Measurements from ENCODE around the gene WDR59.
"Not testable (repeated sequence)": the region's sequence is repeated elsewhere in the genome, so short reads cannot be mapped to it uniquely, and the experiment has no call there.

WDR59 gene

GRCh38 chr16:74922150-74923138, 62.5 kb downstream of the WDR59 start:
- H3K4me3 ChIP-seq (ENCODE audit: low read depth, low read length) = no peak overlapping the region
- no peak for DNase-seq (ENCODE audit: low read depth)

- no peak for DNase-seq (ENCODE audit: low read depth)
- no peak overlapping the region for H3K4me3 ChIP-seq (ENCODE audit: low read depth, low read length)
Observed at GRCh38 chr16:74921051-74921450, 63.9 kb downstream of the WDR59 start.

GRCh38 chr16:74909665-74910064, 75.3 kb downstream of the WDR59 start:
- no peak for DNase-seq (ENCODE audit: low read depth)
- no peak overlapping the region for H3K4me3 ChIP-seq (ENCODE audit: low read depth, low read length)

- not testable (repeated sequence) for H3K4me3 ChIP-seq (ENCODE audit: low read depth, low read length); DNase-seq (ENCODE audit: low read depth)
Observed at GRCh38 chr16:74908759-74909158, 76.2 kb downstream of the WDR59 start.

GRCh38 chr16:74903901-74904678, 80.8 kb downstream of the WDR59 start:
- no peak for DNase-seq (ENCODE audit: low read depth)
- no peak overlapping the region for H3K4me3 ChIP-seq (ENCODE audit: low read depth, low read length)

GRCh38 chr16:74903120-74903519, 81.8 kb downstream of the WDR59 start:
- no peak overlapping the region for H3K4me3 ChIP-seq (ENCODE audit: low read depth, low read length)
- no peak for DNase-seq (ENCODE audit: low read depth)

- DNase-seq (ENCODE audit: low read depth) = no peak
- H3K4me3 ChIP-seq (ENCODE audit: low read depth, low read length) = no peak overlapping the region
Observed at GRCh38 chr16:74902161-74902560, 82.8 kb downstream of the WDR59 start.

- H3K4me3 ChIP-seq (ENCODE audit: low read depth, low read length) = no peak overlapping the region
- no peak for DNase-seq (ENCODE audit: low read depth)
Observed at GRCh38 chr16:74901606-74902005, 83.3 kb downstream of the WDR59 start.

- DNase-seq (ENCODE audit: low read depth) = no peak
- H3K4me3 ChIP-seq (ENCODE audit: low read depth, low read length) = no peak overlapping the region
Observed at GRCh38 chr16:74899816-74900215, 85.1 kb downstream of the WDR59 start.

GRCh38 chr16:74898659-74899058, 86.3 kb downstream of the WDR59 start:
- H3K4me3 ChIP-seq (ENCODE audit: low read depth, low read length) = no peak overlapping the region
- no peak for DNase-seq (ENCODE audit: low read depth)

GRCh38 chr16:74896389-74897370, 88.2 kb downstream of the WDR59 start:
- DNase-seq (ENCODE audit: low read depth) = peak; percentile 4
- no peak overlapping the region for H3K4me3 ChIP-seq (ENCODE audit: low read depth, low read length)

- no peak overlapping the region for H3K4me3 ChIP-seq (ENCODE audit: low read depth, low read length)
- DNase-seq (ENCODE audit: low read depth) = no peak
Observed at GRCh38 chr16:74893541-74893940, 91.4 kb downstream of the WDR59 start.

GRCh38 chr16:74892574-74893461, 92.1 kb downstream of the WDR59 start:
- H3K4me3 ChIP-seq (ENCODE audit: low read depth, low read length) = no peak overlapping the region
- no peak for DNase-seq (ENCODE audit: low read depth)

GRCh38 chr16:74888888-74889287, 96.0 kb downstream of the WDR59 start:
- DNase-seq (ENCODE audit: low read depth) = no peak
- no peak overlapping the region for H3K4me3 ChIP-seq (ENCODE audit: low read depth, low read length)

GRCh38 chr16:74888232-74888862, 96.6 kb downstream of the WDR59 start:
- no peak overlapping the region for H3K4me3 ChIP-seq (ENCODE audit: low read depth, low read length)
- DNase-seq (ENCODE audit: low read depth) = no peak

GRCh38 chr16:74887084-74887483, 97.8 kb downstream of the WDR59 start:
- no peak for DNase-seq (ENCODE audit: low read depth)
- H3K4me3 ChIP-seq (ENCODE audit: low read depth, low read length) = no peak overlapping the region

GRCh38 chr16:74877706-74878105, 107.2 kb downstream of the WDR59 start:
- no peak overlapping the region for H3K4me3 ChIP-seq (ENCODE audit: low read depth, low read length)
- DNase-seq (ENCODE audit: low read depth) = no peak
